Uterus (tissue), 2 donors: ENCODE results near the gene SLC35B1.

Source experiments
- POLR2A ChIP-seq, 2 donors: fragments of 450-650 bp; IDR thresholded peaks; one replicate each; pipeline ENCODE4 v1.6.1; 2016; ENCODE audit warnings: antibody characterized with exemption in 2 of 2, mild to moderate bottlenecking in 1 of 2, moderate library complexity in 1 of 2
- TF ChIP-seq, protein P1 (sequence below), 4 experiments: fragments of 200-600 bp in 2 of 4; fragments of 450-650 bp in 2 of 4; sonication (generic) in 2 of 4; IDR thresholded peaks; one replicate each; pipeline ENCODE4 v1.5.1; 2016 to 2019; ENCODE audit warnings: antibody characterized with exemption in 4 of 4, mild to moderate bottlenecking in 2 of 4, moderate library complexity in 1 of 4

DNA sequence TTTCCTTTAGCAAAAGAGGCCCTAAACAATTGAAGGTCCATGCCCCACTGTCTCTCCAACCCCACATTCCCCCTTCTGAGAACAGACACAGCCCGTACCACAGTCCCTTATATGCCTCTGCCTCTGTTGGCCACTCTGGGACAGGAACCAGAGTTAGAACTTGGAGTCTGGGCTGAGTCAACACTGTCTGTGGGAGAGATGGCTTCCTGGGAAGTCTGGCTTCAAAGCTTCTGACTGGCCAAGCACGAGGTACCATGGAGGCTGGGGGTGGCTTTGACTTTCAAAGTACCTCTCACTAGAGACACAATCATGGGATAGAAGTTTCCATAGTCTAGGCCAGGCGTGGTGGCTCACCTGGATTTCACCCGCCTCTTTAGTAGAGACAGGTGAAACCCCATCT lies 15.0 kb downstream of the SLC35B1 start:
- TF ChIP-seq, protein P1, sequence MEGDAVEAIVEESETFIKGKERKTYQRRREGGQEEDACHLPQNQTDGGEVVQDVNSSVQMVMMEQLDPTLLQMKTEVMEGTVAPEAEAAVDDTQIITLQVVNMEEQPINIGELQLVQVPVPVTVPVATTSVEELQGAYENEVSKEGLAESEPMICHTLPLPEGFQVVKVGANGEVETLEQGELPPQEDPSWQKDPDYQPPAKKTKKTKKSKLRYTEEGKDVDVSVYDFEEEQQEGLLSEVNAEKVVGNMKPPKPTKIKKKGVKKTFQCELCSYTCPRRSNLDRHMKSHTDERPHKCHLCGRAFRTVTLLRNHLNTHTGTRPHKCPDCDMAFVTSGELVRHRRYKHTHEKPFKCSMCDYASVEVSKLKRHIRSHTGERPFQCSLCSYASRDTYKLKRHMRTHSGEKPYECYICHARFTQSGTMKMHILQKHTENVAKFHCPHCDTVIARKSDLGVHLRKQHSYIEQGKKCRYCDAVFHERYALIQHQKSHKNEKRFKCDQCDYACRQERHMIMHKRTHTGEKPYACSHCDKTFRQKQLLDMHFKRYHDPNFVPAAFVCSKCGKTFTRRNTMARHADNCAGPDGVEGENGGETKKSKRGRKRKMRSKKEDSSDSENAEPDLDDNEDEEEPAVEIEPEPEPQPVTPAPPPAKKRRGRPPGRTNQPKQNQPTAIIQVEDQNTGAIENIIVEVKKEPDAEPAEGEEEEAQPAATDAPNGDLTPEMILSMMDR (IDR thresholded peaks at IDR 0.05) = no peak
- TF ChIP-seq POLR2A (IDR thresholded peaks at IDR 0.05) = no peak
